Skeletal muscle satellite cell (primary cell): ENCODE data around the gene ALDH8A1. TPM values are rescaled to one million over a fixed set of nuclear protein-coding genes. Genes with fewer than 3 reads are reported as not detected.

Experiments
- H3K27me3 ChIP-seq: 2 replicates; pipeline ENCODE4 v1.7.0; 2013; ENCODE audit warnings: low read length; ENCODE audit not compliant: control insufficient read depth, insufficient read depth
- H3K36me3 ChIP-seq: 2 replicates; pipeline ENCODE4 v1.7.0; 2013; ENCODE audit warnings: mild to moderate bottlenecking, control low read depth, low read length; ENCODE audit not compliant: insufficient read depth
- H3K4me1 ChIP-seq: 2 replicates; pipeline ENCODE4 v1.7.0; 2013; ENCODE audit warnings: low read length; ENCODE audit not compliant: control insufficient read depth, insufficient read depth
- H3K4me2 ChIP-seq: 2 replicates; pipeline ENCODE4 v1.7.0; 2013; ENCODE audit warnings: mild to moderate bottlenecking, low read length
- H3K4me3 ChIP-seq: 2 replicates; pipeline ENCODE4 v1.7.0; 2013; ENCODE audit warnings: low read length
- H3K9ac ChIP-seq: 2 replicates; pipeline ENCODE4 v1.7.0; 2013; ENCODE audit warnings: mild to moderate bottlenecking, low read depth, low read length, moderate library complexity
- H3K9me3 ChIP-seq: replicated peaks from 2 replicates; pipeline ENCODE4 v1.7.0; 2013; ENCODE audit warnings: mild to moderate bottlenecking, control low read depth, low read length
- total RNA-seq: library from RNA; depleted of rRNA; stranded (reverse); fragments of >200 nt; gene quantifications from 2 replicates; pipeline ENCODE4 v1.2.3, GENCODE V29; 2012; rRNA removed

The ALDH8A1 gene
- total RNA-seq: 0.44 and 0.76 TPM in 2 replicates

- H3K4me2 ChIP-seq: no peak within 1 kb of the TSS
- no peak within 1 kb of the TSS for H3K9ac ChIP-seq
- H3K27me3 ChIP-seq: no peaks in the 10 kb centered on the region
- no peak within 1 kb of the TSS for H3K4me3 ChIP-seq
- no peaks in the 10 kb centered on the region for H3K4me1 ChIP-seq
- no peaks in the 10 kb centered on the region for H3K9me3 ChIP-seq
- no peaks in the 10 kb centered on the region for H3K36me3 ChIP-seq
These were observed at the start of gene ALDH8A1 for GRCh38 chr6:134949927-134950326. TSS of gene ALDH8A1 (minus strand) at chr6:134950101. CDS start at chr6:134950053, 48 bp downstream.

- Histone ChIP-seq H3K4me3 (no peak overlapping the region), H3K9ac (no peak overlapping the region), H3K4me1 (no peaks in the 10 kb centered on the region), H3K36me3 (peaks cover 18% of the 10 kb centered on the region), H3K9me3 (no peaks in the 10 kb centered on the region), H3K27me3 (no peaks in the 10 kb centered on the region), H3K4me2 (no peak overlapping the region)
These were observed 49.2 kb upstream of the ALDH8A1 start for GRCh38 chr6:134999107-134999506.

- H3K4me3 ChIP-seq: no peak overlapping the region
- H3K4me1 ChIP-seq: no peaks in the 10 kb centered on the region
- H3K9me3 ChIP-seq: no peaks in the 10 kb centered on the region
- H3K36me3 ChIP-seq: peaks cover 25% of the 10 kb centered on the region
- H3K27me3 ChIP-seq: no peaks in the 10 kb centered on the region
- no peak overlapping the region for H3K4me2 ChIP-seq
- H3K9ac ChIP-seq: no peak overlapping the region
These were observed 47.5 kb upstream of the ALDH8A1 start for GRCh38 chr6:134997133-134997995.

- peaks cover 30% of the 10 kb centered on the region for H3K36me3 ChIP-seq
- H3K4me2 ChIP-seq: no peak overlapping the region
- no peak overlapping the region for H3K9ac ChIP-seq
- no peaks in the 10 kb centered on the region for H3K27me3 ChIP-seq
- H3K4me1 ChIP-seq: no peaks in the 10 kb centered on the region
- H3K9me3 ChIP-seq: no peaks in the 10 kb centered on the region
- no peak overlapping the region for H3K4me3 ChIP-seq
These were observed 45.6 kb upstream of the ALDH8A1 start for GRCh38 chr6:134995536-134995935.

- Histone ChIP-seq H3K36me3 (peaks cover 35% of the 10 kb centered on the region), H3K9ac (no peak overlapping the region), H3K4me2 (no peak overlapping the region), H3K9me3 (no peaks in the 10 kb centered on the region), H3K27me3 (no peaks in the 10 kb centered on the region), H3K4me1 (no peaks in the 10 kb centered on the region), H3K4me3 (no peak overlapping the region)
These were observed 44.5 kb upstream of the ALDH8A1 start for GRCh38 chr6:134994431-134994830.

GRCh38 chr6:134992155-134992554, 42.3 kb upstream of the ALDH8A1 start:
- Histone ChIP-seq H3K9ac (no peak overlapping the region), H3K9me3 (no peaks in the 10 kb centered on the region), H3K4me2 (no peak overlapping the region), H3K27me3 (no peaks in the 10 kb centered on the region), H3K4me3 (no peak overlapping the region), H3K4me1 (no peaks in the 10 kb centered on the region), H3K36me3 (peaks cover 36% of the 10 kb centered on the region)

- Histone ChIP-seq H3K9me3 (no peaks in the 10 kb centered on the region), H3K27me3 (no peaks in the 10 kb centered on the region), H3K36me3 (peaks cover 28% of the 10 kb centered on the region), H3K4me3 (no peak overlapping the region), H3K9ac (no peak overlapping the region), H3K4me2 (no peak overlapping the region), H3K4me1 (no peaks in the 10 kb centered on the region)
These were observed 40.4 kb upstream of the ALDH8A1 start for GRCh38 chr6:134990262-134990661.

- no peak overlapping the region for H3K4me3 ChIP-seq
- peaks cover 27% of the 10 kb centered on the region for H3K36me3 ChIP-seq
- H3K9me3 ChIP-seq: no peaks in the 10 kb centered on the region
- H3K4me2 ChIP-seq: no peak overlapping the region
- no peaks in the 10 kb centered on the region for H3K27me3 ChIP-seq
- no peaks in the 10 kb centered on the region for H3K4me1 ChIP-seq
- no peak overlapping the region for H3K9ac ChIP-seq
These were observed 34.9 kb upstream of the ALDH8A1 start for GRCh38 chr6:134984821-134985220.

- peaks cover 35% of the 10 kb centered on the region for H3K36me3 ChIP-seq
- no peak overlapping the region for H3K4me2 ChIP-seq
- H3K4me1 ChIP-seq: no peaks in the 10 kb centered on the region
- no peaks in the 10 kb centered on the region for H3K9me3 ChIP-seq
- no peak overlapping the region for H3K9ac ChIP-seq
- H3K4me3 ChIP-seq: no peak overlapping the region
- H3K27me3 ChIP-seq: no peaks in the 10 kb centered on the region
These were observed 33.9 kb upstream of the ALDH8A1 start for GRCh38 chr6:134983823-134984222.

GRCh38 chr6:134982161-134982560, 32.3 kb upstream of the ALDH8A1 start:
- H3K4me2 ChIP-seq: no peak overlapping the region
- no peaks in the 10 kb centered on the region for H3K9me3 ChIP-seq
- no peak overlapping the region for H3K4me3 ChIP-seq
- no peaks in the 10 kb centered on the region for H3K4me1 ChIP-seq
- peaks cover 36% of the 10 kb centered on the region for H3K36me3 ChIP-seq
- H3K27me3 ChIP-seq: no peaks in the 10 kb centered on the region
- no peak overlapping the region for H3K9ac ChIP-seq

- H3K36me3 ChIP-seq: peaks cover 39% of the 10 kb centered on the region
- H3K4me3 ChIP-seq: no peak overlapping the region
These were observed 30.9 kb upstream of the ALDH8A1 start for GRCh38 chr6:134980846-134981245.

GRCh38 chr6:134979142-134979541, 29.2 kb upstream of the ALDH8A1 start:
- no peaks in the 10 kb centered on the region for H3K9me3 ChIP-seq
- H3K4me1 ChIP-seq: no peaks in the 10 kb centered on the region
- H3K4me3 ChIP-seq: no peak overlapping the region
- no peaks in the 10 kb centered on the region for H3K27me3 ChIP-seq
- H3K4me2 ChIP-seq: no peak overlapping the region
- peaks cover 31% of the 10 kb centered on the region for H3K36me3 ChIP-seq
- no peak overlapping the region for H3K9ac ChIP-seq

More at GRCh38 chr6:134980846-134981245, 30.9 kb upstream of the ALDH8A1 start:
- Histone ChIP-seq H3K4me2 (no peak overlapping the region), H3K27me3 (no peaks in the 10 kb centered on the region), H3K9ac (no peak overlapping the region), H3K9me3 (no peaks in the 10 kb centered on the region), H3K4me1 (no peaks in the 10 kb centered on the region)
